GM18520 (cell line): ENCODE results near the gene PNPLA2.

ENCODE experiments used
- ATAC-seq: cut with Tn5 transposase; IDR thresholded peaks from one replicate; pipeline ENCODE4 v1.9.1; 2021; ENCODE audit not compliant: unreplicated experiment

Gene PNPLA2

GRCh38 chr11:813456-814096 lies 5.1 kb upstream of the PNPLA2 start:
- ATAC-seq: no peak

DNA sequence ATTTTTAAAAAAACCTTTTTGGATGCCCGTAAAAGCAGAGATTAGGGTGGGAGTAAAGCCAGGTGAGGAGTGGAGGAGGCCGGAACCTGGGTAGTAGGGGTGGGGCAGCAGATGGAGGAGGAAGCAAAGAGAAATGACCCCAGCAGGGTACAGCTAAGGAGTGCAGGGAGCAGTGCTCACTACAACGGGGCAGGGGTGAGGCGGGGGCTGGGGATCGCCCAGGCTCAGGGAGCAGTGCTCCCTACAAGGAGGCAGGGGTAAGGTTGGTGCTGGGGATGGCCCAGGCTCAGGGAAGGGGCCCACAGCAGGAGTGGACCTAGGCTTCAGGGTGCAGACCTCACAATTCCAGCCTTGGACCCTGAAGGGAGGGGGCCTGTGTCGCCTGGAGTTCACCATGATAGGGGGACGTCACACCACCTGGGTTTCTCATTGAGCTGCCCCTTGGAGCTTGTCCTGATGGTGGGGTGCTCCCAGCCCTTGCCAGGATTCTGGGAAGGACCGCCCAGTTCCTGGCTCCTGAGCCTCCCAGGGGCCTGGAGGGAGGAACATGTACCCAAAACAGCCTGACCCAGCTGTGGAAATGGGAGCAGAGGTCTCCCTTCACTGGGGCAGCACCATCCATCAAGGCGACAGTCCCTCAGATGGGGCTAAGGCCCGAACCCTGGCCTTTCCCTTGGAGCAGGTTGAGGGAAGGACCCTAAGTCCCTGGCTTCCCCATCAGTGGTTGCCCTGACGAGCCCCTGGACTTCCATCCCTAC lies 2.9 kb upstream of the PNPLA2 start:
- ATAC-seq: no peak

DNA sequence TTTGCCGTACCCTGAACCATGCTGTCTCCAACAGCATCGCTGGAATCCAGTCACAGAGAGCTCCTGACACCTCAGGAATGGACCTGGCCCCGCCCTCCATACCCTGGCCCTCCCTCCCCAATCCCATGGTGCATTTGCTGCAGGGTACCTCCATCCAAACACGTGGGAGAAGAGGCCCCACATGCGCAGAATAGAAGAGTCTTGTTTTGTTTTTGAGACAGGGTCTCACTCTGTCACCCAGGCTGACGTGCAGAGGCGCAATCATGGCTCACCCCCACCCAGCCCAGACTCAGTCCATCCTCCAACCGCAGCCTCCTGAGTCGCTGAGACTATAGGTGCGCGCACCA lies 2.3 kb upstream of the PNPLA2 start:
- ATAC-seq: no peak

GRCh38 chr11:819129-819931 lies 616 bp downstream of the PNPLA2 start:
- ATAC-seq: peak; percentile 42

DNA sequence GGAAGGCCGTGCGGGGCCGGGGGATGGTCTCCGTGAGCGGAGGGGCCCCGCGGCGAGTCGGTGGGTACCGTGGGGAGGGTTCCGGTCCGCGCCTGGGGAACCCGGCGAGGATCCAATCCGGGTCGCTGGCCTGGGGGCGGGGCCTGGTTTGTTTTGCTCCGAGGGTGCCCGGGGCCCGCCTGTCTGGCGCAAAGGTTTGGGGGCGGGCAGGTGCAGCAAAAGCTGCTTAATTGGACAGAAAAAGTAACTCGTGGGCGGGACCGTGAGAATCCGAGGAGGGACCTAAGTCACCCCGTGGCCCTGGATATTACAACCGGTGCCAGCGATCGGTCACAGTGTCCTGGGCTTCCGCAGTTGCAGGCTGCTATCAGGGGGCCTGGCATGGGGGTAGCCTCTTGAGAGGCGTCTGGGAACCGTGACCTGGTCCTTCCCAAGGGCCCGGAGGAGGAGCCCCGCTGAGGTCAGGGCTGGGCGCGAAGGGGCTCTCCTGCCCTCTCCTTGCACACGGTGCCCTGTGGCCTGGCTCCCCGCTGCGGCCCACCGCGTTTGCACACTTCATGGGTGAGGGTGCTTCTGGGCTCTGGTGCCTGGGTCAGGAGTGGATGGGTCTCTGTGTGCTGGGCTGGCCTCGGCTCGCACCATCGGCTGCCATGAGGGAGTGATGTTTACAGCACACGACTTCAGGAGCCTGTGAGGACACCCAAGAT lies 1.4 kb downstream of the PNPLA2 start:
- peak; percentile 30 for ATAC-seq

DNA sequence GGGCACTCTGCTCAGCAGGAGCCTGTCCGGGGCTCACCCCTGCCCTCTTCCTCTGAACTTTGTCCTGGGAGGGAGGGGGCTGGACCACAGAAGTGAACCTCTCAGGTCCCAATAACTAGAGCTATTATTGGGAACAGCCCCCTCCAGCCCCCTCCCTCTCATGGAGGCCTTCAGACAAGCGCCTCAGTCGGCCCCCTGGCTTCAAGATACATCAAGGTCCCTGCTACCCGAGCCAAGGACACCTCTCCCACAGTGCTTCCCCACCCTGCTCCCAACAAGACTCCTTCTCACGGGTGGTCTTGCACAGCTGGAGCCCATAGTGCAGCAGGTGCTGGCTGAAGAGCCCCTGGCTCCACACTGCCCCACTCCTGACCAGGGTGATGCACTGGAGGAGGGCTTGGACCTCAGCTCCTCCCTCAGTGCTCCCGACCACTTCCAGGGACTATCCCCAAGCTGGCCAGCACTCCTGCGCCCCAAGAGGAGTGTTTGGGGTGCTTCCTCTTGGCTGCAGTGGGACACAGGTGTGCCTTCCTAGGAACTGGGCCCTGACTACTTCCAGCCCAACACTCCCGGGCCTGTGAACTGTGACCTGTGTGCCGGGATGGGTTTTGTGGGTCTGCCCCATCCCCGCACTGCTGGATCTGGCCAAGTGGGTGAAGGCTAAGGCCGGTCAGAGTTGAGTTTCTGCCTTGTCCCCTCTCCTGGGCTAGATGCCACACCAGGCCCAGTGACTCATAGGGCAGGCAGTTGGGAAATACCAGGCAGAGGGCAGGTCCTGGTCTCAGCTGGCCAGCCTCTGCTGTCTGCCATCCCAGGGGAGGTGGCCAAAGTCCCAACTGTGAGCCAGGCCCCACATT lies 2.2 kb downstream of the PNPLA2 start:
- ATAC-seq: no peak

- no peak for ATAC-seq
These were observed 3.0 kb downstream of the PNPLA2 start for GRCh38 chr11:821512-822371.

- ATAC-seq: no peak
These were observed 5.0 kb downstream of the PNPLA2 start for GRCh38 chr11:823441-824291.

DNA sequence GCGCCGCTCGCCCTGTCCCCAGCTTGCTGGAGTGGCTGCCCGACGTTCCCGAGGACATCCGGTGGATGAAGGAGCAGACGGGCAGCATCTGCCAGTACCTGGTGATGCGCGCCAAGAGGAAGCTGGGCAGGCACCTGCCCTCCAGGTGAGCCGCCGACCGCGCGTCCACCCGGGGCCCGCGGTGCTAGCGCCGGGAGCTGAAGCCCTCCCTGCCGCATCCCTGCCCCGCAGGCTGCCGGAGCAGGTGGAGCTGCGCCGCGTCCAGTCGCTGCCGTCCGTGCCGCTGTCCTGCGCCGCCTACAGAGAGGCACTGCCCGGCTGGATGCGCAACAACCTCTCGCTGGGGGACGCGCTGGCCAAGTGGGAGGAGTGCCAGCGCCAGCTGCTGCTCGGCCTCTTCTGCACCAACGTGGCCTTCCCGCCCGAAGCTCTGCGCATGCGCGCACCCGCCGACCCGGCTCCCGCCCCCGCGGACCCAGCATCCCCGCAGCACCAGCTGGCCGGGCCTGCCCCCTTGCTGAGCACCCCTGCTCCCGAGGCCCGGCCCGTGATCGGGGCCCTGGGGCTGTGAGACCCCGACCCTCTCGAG lies 5.7 kb downstream of the PNPLA2 start:
- ATAC-seq: no peak

- no peak for ATAC-seq
These were observed 6.2 kb downstream of the PNPLA2 start for GRCh38 chr11:824942-825341.

DNA sequence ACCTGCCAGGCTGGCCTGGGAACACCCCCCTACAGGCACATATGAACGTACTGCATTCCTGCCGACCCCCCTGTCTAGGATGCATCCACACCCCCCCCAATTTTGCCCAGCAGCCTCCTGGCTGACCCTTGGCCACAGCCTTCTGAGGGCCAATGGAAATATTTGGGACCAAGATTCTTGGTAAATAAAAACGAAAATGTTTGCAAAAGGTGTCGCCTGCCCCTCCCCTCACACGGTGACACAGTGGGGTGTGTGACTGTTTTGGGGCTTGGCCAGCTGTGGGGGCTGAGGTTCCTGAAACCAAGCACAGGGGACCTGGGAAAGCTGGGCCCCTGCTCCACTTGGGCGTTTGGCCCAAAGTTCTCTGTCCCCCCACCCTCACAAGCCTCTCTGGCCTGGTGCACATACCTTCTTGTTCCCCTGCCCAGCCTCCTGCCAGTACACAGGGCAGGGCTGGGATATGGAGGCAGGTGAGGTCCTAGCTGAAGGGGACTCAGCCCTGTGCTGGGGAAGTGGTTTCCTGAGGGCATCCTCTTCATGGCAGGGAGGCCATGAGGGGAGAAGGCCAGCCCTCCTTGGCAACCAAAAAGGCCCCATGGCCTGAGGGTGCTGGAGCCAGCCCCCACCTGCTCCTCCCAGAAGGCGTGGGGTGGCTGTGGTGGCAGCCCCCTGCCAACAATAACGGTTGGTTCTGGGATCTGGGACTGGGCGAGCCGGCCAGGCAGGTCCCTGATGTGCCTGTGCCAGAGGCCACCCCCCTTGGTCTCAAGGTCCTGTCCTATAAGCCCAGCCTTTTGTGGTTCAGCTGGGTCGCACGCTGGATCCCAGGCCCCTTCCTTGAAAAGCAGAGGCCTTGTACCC lies 6.9 kb downstream of the PNPLA2 start:
- no peak for ATAC-seq

DNA sequence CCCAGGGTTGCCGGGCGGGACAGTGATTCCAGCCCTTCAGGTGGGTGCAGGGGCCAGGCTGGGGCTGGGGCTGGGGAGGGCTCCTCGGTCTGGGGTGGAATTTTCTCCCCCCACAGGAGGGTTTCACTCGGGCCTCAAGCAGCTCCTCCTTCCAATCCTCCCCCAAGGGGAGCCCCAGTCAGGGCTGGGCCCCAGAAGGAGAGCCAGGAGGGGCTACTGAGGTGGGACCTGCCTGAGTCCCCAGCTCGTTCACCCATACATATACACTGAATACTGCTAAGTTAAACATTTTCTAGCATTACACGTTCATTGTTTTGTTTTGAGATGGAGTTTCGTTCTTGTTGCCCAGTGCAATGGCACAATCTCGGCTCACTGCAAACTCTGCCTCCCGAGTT lies 7.5 kb downstream of the PNPLA2 start:
- no peak for ATAC-seq

DNA sequence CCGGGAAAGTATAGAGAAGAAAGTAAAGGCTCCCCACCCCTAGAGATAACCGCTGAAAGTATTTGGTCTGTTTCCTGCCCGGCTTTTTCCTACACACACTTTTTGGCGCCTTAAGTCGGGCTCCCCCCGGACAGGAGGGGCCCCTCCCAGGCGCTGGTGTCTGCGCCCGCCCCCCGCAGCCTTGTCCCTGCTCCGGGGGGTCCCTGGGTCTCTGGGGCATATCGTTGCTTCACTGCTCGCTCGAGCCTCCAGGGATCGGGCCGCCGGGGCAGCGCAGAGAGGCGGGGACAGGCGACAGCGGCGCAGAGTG lies 8.1 kb downstream of the PNPLA2 start:
- ATAC-seq: no peak

DNA sequence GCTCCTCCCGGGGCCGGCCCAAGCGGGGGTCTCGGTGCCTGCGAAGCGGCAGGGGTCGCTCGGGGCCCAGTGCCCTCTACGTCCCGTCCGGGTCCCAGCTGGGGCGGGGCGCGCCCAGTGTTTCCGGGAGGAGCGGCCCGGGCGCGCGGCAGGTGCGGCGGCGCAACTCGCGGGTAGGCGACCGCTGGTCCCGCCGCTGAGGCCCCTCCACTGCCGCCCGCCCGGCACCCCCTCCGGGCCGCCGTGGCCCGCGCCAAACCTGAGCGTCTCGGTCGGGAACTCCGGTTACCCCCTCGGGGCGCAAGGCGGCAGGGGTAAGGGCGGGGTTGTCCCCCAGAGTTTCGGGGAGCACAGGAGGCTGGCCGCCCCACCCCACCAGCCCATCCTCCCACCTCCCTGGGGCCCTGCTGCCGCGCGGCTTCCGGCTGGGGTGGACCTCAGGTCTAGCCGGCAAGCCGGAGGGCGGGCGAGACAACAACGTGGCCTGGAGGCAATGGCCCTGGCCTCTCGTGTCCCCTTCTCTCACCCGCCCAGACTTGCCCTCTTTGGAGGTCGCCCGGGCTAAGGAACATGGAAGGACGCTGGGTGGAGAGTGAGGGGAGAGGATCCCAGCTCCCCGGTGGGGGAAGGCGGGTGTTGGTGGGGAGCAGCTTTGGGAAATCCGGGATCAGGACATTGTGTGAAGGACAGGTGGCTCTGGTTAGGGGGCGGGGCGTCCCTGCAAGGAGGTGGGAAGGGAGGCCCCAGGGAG lies 8.6 kb downstream of the PNPLA2 start:
- no peak for ATAC-seq

DNA sequence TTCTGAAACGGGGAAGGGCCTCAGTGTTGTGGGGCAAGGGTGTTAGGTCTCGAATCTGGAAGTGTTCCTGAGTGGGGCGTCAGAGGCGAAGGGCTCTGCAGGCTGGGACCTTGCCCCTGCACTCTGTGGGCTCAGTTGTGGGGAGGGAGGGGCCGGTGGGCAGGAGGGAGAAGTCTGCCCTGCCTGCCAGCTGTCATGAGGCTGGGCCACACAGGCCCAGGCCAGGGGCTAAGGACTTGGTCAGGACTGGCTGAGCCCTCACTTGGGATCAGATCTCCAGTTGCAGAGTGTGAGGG lies 9.1 kb downstream of the PNPLA2 start, which contains the start of gene CRACR2B:
Gene CRACR2B, plus strand, starts transcription at position 23 of the 296 bp plus-strand sequence. CDS start 689 bp downstream, outside the sequence.
- no peak for ATAC-seq

GRCh38 chr11:828506-829175 lies 9.9 kb downstream of the PNPLA2 start:
- no peak for ATAC-seq
